Stimulated activated CD4-positive, alpha-beta T cell treated with anti-CD3 and anti-CD28 coated beads, Interleukin-1b, Interleukin-23, amount 100 ng/mL, for 4 hours (primary cell): ENCODE data around the gene EVI2A.
"Not testable (repeated sequence)": the region's sequence is repeated elsewhere in the genome, so short reads cannot be mapped to it uniquely, and the experiment has no call there.

Experiments
- DNase-seq, 2 donors: peaks; one replicate each; pipeline ENCODE4 v3.0.0-alpha.2; 2020; ENCODE audit warnings: low read depth in 2 of 2

EVI2A gene

DNA sequence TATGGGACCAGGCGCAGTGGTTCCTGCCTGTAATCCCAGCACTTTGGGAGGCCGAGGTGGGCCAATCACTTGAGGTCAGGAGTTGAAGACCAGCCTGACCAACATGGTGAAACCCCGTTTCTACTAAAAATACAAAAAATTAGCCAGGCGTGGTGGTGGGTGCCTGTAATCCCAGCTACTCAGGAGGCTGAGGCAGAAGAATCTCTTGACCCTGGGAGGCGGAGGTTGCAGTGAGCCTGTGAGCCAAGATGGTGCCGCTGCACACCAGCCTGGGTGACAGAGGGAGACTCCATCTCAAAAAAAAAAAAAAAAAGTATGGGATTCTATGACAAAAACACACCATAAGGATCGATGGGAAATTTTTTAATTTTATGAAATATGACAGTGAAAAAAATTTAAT lies 9.2 kb downstream of the EVI2A start:
- not testable (repeated sequence) for DNase-seq

DNA sequence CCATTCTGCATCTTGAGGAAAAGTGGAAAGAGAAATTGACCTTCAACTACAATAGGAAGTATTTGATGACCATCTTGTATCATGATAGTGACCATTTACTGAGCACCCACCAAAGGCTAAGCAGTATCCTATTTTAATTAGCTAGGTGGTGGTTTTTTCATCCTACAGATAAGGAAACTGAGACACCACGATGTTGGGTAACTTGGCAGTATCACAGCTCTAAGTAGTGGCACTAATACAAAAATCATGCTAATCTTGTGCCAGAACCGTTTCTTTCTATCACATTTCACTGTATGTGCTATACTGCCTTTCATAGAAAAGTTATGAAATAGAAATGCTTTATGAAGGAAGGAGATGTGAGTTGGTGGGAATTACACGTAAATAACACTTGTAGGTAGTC lies 9.9 kb downstream of the EVI2A start:
- DNase-seq: no peak

DNA sequence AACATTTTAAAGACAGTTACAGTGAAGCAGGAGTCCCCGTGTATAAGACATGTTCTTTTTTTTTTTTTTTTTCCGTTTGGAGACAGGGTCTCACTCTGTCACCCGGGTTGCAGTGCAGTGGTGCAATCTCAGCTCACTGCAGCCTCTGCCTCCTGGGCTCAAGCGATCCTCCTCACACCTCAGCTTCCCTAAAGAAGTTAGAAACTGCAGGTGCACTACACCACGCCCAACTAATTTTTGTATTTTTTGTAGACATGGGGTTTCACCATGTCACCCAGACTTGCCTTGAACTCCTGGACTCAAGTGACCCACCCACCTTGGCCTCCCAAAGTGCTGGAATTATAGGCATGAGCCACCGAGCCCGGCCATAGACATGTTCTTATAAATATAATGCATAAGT lies 10.5 kb downstream of the EVI2A start:
- no peak for DNase-seq

DNA sequence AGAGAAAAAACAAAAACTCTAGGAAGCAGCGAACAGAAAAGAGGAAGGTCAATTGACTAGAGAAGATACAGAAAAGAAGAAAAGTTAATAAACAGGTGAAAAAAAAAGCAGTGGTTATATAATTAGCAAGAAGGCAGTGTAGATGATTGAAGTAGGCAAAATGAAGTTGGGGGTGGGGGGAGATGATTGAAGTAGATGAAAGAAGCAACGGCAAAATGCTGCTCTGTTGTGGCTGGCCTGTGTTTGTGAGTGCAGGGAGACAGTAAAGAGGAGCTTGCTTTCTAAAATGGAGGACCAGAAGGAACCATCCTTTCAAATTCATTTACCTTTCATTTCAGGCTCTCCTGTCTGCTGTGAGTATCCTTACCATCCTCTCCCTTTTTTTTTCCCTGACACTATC lies 11.2 kb downstream of the EVI2A start:
- DNase-seq: peak in 1 of 2 donors; percentile 37

DNA sequence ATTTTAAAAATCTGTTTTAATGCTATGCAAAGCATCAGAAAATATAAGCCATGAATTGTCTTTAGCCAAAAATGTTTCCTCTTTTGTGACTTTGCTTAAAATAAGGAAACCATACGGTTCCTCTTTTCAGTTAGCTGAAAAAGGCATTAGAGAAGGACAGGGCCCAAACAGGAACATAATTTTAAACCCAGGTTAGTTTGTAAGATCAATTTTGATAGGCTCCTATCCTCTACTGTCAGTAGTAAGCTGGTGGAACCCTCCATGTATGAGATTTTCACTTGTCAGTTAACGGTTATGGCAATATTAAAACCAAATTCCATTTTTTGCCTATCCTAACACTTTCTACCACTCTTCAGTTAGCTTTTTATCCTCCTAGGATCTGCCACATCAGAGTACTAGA lies 11.9 kb downstream of the EVI2A start:
- no peak for DNase-seq

DNA sequence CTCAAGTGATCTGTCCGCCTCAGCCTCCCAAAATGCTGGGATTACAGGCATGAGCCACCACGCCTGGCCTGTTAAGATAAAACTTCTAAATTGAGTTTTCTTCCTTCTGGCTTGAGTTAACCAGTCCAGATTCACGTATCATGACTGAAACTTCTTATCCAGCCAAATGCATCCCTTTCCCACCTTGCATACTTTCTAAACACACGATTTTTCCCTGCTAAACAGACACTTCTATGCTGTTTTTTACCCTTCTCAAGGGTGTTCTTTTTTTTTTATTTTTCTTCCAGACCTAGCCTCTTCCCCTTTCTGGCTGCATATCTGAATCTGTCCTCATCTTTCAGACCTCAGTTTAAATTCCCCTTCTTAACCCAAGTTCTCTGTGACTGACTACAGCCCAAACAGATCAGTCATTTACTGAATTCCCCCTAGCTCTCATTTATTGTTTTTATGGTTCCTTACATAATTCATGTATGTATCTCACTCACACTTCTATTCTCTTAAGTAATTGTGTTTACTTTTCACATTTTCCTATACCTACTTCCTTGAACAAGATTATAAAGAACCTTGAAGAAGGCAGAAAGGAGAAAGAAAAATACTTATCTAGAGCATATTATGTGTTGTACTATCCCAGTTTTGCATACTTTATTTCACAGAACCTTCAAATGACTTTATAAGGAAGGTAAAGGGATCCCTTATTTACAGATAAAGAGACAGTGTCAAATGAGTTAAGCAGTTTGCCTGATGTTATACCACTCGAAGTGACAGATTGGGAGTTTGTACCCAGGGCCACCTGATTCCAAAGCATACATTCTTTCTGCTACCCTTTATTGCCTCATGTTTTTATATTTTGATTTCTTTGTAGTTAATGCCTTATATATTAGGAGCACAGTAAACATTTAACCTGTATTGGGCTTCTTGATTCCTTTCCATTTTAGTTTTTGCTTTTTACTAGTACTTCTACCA lies 12.8 kb downstream of the EVI2A start:
- DNase-seq: no peak

DNA sequence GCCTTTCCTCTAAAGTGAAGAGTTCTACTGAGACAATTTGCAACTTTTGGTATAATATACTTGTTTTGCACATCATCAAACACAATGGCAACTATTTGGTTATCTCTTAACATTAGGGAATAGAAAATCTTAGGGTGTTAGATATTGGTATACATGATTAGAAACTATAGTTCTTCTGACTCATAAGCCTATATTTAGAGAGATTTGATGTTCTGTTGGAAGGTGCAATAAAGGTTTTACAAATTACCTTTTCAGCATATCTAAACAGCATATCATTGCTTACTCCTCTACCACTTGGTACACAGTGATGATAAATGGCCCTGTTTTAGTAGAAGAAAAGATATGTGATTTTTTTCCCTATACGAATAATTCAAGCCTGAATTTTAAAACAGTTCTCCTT lies 13.8 kb downstream of the EVI2A start:
- DNase-seq: no peak

DNA sequence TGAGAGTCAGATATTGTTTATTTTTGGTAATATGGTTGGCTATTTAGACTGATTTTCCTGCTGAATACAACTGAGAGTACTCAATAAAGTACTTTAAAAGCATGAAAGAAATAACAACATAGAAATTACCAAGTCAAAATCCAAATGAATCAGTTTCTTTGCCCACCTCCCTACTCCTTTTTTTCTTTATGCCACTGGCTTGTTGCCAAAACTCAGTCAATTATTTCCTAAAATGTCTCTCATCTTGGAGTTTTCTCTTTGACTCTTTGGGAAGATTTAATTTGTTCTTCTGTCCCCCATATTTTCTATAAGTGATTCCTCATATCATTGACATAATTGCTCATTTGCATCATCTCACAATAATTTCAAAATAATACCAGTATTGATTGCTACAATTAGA lies 21.8 kb downstream of the EVI2A start:
- no peak for DNase-seq

DNA sequence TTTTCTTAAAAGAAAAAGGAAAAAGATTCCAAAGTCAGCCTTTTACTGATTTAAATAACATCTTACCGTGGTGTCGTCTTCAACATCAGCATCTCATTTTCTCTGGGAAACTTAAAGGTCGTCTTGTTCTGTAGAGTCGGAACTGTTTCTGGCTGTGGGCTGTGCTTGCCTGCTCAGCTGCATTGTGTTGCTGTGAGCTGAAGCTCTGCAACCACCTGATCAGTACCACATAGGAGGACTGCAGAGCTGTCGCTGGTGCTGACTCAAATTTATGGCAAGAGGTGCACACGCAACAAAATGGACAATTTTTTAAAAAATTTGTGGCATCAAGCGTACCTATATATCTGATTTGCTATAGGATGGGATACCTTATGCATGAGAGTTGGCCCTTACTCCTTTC lies 24.3 kb downstream of the EVI2A start, which contains the start of gene OMG:
Gene OMG (minus strand): TSS at position 150 of the 400 bp plus-strand sequence. CDS start 908 bp downstream, outside the sequence.
- DNase-seq: no peak

DNA sequence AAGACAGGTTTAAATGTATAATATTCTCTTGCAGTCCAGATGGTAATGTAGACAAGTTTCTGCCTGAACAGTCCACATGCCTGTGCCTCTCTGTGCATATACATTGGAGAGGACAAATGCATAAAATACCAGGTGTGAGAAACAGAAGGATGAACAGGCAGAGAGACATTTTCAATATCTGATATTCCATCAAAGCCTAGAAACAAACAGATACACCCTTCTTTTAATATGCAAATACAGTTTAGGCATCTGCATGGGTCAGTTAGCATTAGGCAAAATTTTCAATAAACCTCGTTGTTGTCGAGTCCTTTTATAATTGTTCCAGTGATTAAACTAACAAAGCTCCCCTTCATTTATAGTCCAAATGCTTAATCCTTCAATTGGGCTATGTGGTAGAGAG lies 25.3 kb downstream of the EVI2A start:
- DNase-seq: no peak

DNA sequence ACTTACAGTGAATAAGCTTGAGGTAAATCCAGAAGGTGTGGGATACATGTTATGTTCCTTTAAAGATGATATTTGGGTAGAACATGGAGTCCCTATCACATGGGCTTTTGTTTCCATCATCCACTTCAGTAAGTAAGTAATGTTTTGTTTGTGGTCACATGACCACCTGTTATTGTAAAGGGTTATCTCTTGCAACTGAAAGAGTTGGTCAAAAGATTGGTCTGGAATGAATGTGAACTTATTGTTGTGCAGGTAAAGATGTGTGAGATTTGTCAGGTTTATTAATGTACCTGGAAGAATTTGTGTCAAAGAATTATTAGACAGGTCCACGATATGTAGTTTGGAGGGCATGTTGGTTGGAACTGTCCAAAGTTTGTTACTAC lies 25.9 kb downstream of the EVI2A start:
- no peak for DNase-seq

DNA sequence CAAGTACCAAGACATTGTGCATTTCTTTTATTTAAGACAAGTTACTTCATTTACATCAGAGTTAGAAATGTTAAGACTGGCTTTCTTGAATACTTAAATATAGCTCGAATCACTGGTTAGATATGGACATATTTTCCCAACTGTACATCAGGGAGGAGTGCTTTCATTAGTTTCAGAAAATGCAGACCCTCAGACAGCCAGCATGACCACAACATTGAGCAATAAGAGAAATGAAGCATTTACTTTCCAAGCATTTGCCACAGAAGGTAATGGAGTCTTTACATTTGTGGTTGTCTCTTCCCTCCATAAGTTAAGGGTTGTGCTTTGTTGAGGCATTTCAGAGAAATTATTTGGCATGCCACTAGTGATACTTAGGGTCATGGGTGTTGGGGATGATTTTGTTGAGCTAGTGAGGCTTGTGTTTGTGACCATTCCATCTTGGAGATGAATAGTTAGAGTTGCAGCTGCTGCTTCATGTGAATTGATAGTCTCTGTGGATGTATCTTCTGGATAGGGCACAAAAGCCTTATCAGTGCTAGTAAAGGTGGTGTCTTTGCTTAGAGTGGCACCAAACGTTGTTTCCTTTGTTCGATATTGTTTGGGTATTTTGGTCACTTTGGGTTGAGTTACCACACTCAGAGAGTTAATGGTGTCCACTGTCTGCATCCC lies 26.5 kb downstream of the EVI2A start:
- DNase-seq: no peak

DNA sequence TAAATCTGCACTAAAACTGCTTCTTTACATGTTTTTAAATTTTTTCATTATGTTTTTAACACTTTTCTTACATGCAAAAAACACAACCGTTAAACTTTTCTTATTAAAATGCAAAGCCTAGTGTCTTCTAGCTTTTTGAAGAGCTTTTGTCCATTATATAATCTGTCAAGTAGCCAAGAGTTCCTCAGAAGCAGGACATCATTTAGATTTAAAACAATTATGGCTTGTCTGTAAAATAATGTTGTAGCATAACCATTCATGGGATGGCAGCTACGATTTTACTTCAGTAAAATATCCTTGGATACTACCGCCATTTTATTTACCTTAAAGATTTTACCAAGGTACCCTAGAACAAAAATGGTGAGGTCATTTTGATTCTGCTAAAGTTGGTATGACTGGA lies 27.2 kb downstream of the EVI2A start:
- DNase-seq: no peak

DNA sequence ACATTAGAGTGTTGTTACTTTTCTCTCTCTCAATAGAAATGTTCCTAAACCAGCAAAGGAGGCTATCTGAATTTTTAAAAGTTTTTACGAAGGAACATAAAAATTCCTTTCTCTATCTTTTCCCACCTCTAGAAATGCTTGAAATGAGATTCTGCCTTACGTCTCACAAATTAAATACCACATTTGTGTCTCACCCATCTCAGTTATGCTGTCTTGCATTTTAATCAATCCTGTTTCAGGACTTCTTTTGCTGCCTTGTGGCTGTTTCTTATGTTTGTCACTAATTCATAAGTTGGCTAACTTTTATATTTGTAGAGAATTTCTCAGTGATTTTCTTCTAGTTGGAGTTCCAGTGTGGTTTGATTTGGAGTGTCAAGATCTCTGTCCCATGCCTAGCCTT lies 27.8 kb downstream of the EVI2A start:
- DNase-seq: no peak

DNA sequence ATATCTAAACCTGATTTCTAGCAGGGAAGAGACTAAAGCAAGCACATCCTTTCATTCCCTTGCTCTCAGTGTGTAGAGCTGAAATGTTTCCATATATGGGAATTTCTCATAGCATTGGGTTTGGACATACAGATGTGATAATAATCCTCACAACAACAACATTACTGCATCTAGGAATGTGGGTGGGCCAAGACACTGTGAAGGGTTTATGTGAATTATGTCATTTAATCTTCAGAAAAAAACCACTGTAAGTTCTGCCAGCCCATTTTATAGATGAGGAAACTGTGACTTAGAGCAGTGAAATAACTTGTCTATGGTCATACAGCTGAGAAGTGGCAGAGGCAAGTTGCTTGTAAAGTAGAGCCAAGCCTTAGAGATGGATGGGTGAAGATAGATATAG lies 29.6 kb downstream of the EVI2A start:
- no peak for DNase-seq

DNA sequence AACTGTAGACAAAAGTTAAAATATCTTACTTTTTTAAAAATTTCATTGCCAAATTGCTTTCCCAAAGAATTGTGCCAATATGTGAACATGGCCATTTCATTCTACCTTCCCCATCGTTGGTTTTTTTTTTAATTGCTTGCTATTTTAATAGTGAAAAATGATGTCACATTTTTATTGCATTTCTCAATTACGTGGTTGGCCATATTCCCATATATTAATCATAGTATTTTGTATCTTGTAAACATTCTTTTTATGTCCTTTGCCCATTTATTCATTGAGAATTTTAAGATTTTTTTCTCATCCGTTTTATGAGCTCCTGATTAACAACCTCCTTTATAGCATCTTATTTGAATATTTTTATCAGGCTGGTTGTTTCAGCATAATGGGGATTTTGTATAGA lies 31.6 kb downstream of the EVI2A start:
- DNase-seq: no peak

DNA sequence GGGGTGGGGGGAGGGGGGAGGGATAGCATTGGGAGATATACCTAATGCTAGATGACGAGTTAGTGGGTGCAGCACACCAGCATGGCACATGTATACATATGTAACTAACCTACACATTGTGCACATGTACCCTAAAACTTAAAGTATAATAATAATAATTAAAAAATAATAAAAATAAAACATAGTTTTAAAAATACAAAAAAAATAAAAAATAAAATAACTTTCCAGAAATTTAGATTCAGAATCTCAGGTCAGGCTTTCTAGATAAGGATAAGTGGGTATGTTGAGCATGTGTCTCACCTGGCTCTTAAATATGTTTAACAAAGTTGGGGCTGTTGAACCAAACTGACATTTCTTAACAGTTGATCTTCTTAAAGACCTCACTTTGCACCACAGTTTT lies 33.5 kb downstream of the EVI2A start:
- DNase-seq: not testable (repeated sequence)

DNA sequence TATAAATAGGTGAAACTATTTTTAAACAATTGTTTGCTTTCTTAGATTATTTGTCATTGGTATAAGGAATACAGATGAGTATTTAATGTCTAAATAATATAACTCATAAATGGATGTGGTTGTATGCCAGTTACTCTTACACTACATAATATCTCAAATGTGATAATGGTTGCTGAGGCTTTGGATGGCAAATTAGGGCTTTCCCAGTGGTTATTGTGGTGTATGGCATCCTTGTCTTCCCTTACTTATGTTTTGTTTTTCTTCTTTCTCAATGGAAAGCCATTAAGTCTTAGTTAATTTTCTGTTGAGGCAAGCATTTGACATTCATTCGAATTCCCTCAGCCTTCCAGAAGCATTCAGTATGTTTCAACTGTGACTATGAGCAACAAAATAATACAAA lies 34.8 kb downstream of the EVI2A start:
- no peak for DNase-seq

DNA sequence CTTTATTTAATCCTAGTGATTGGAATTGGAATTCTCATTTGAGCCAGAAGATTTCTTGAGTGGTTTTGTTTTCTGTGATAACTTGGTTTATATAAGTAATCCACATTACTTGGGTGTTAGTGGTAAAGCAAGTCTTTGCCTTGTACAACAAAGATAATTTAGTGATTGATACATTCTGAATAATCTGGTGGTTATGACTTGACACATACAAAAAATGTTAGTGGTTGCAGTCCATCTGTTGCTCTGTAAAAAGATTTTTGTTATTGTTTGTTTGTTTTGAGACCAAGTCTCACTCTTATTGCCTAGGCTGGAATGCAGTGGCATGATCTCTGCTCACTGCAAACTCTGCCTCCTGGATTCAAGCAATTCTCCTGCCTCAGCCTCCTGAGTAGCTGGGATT lies 37.6 kb downstream of the EVI2A start:
- no peak for DNase-seq

DNA sequence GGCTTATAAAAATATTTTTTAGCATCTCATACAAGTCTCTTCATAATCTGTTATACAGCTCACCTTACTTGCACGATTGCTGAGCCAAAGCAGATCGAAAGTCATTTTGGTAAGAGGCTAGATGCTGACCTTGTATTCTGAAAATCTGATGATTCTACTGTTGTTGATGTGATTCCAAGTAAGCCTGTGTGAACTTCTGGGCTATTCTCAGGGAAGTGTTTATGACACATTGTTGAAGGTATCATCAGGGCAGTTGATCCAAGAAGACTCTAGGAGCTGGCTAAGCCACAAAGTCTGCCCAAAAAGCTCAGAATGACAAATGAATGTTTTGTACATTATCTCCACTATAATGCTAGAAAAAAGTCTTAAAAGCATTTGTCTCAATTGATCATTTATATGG lies 40.4 kb downstream of the EVI2A start:
- DNase-seq: no peak

DNA sequence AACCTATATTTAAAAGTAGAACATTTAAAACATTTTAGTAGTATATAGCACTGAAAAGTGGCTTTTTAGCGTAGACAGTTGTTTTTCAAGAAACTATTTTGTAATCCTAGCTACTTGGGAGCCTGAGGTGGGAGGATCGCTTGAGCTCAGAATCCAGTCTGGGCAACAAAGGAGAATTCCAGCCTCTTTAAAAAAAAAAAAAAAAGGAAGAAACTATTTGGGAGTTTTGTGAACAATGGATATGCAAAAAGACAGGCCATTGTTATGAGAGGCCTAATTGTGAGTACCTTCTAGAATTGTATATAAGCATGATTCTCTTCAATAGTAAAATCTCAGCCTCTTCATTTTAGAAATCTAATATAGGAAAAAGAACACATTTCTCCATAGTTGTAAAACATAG lies 42.0 kb downstream of the EVI2A start:
- DNase-seq: no peak

DNA sequence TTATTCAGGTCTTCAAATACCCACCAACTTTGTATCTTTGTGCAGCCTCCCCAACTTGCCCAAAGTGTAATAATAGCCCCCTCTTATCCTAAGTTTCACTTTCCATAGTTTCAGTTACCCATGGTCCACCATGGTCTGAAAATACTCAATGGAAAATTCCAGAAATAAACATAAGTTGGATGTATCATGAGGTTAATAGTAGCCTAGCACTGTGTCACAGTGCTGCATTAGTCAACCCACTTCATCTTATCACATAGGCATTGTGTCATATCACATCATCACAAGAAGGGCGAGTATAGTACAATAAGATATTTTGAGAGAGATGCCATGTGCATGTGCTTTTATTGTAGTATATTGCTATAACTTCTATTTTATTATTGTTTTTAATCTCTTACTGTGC lies 46.3 kb downstream of the EVI2A start:
- no peak for DNase-seq

DNA sequence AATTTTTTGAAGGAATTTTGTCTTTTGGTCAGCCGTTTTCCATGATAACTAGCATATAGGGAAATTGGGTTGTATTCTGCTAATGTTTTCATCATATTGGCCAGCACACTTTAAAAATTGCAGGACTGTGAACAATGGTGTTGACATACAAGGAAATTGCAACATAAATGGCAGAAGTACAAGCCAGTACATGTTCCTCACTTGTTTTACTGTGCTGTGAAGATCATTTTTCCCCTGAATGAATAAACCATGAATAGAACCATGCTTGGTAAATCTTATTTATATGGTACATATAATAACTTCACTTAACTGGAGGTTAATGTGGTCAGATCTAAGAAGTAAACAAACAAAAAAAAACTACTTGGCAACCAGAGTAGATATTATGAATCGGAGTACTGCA lies 47.2 kb downstream of the EVI2A start:
- no peak for DNase-seq
